ENCODE measurements around the gene BBS1. TPM values are rescaled to one million over a fixed set of nuclear protein-coding genes. Genes with fewer than 3 reads are reported as not detected.
"Not testable (repeated sequence)": the region's sequence is repeated elsewhere in the genome, so short reads cannot be mapped to it uniquely, and the experiment has no call there.

The BBS1 gene
- total RNA-seq, 2 experiments from 2014 or later, result 16.8 to 16.9 TPM

- POLR2A ChIA-PET, result interaction anchor here (1.6 kb wide), 1 partner anchor 97 kb away, joined by 10 read pairs; the partner anchor contains the start of gene RBM4B
These were observed 70.4 kb downstream of the BBS1 start for GRCh38 chr11:66580803-66581202.

GRCh38 chr11:66581261-66581660, 70.8 kb downstream of the BBS1 start:
- DNase-seq, result no peak
- CTCF ChIA-PET, result interaction anchor here (0.9 to 1.8 kb wide), 7 partner anchors 9 to 101 kb away, joined by 3 to 16 read pairs (median 5); partner anchors contain the start of genes ACTN3, CCDC87, CCS and RBM4B
- peaks cover 5% of the 10 kb centered on the region for H3K9me3 Mint-ChIP-seq
- H3K27ac Mint-ChIP-seq, result no peak overlapping the region
- H3K36me3 Mint-ChIP-seq (ENCODE audit: low read depth), result peaks cover 2% of the 10 kb centered on the region
- peaks cover 5% of the 10 kb centered on the region for H3K4me1 Mint-ChIP-seq
- H3K4me3 Mint-ChIP-seq, result no peak overlapping the region
- H3K27me3 Mint-ChIP-seq, result peaks cover 6% of the 10 kb centered on the region
- POLR2A ChIA-PET, result interaction anchor here (1.6 kb wide), 1 partner anchor 96 kb away, joined by 10 read pairs; the partner anchor contains the start of gene RBM4B

More at GRCh38 chr11:66580803-66581202, 70.4 kb downstream of the BBS1 start:
- no peak overlapping the region for H3K27ac Mint-ChIP-seq
- H3K36me3 Mint-ChIP-seq (ENCODE audit: low read depth), result peaks cover 2% of the 10 kb centered on the region
- H3K4me3 Mint-ChIP-seq, result no peak overlapping the region
- CTCF ChIA-PET, result interaction anchor here (0.9 to 1.8 kb wide), 7 partner anchors 10 to 102 kb away, joined by 3 to 16 read pairs (median 5); partner anchors contain the start of genes ACTN3, CCDC87, CCS and RBM4B
- DNase-seq, result no peak
- peaks cover 5% of the 10 kb centered on the region for H3K9me3 Mint-ChIP-seq
- H3K4me1 Mint-ChIP-seq, result peaks cover 5% of the 10 kb centered on the region
- H3K27me3 Mint-ChIP-seq, result peaks cover 7% of the 10 kb centered on the region

DNA sequence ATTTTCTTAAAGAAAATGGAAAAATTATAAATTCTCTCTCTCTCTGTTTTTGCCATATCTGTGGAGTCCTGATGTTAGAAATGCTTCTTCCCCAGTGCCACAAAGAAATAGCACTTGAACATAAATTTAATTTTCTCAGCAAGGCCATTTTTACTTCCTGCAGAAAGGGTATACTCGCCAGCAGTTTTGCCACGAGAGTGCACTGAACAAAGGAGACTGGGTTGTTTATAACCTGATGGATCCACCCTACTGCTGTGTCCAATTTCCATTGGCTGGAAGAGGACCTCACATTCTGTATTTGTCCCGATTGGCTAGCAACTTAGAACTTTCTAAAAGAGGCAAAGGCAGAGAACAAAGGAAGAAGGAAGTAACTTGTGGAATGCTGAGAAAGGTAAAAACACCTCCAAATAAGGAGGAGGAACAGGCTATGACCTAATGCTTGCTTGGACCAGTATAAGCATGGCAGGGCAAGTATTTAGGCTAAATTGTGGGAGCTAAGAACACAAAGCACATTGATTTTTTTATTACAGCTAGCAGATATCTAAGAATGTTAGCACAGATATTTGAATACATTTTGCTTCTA, 72.2 kb downstream of the BBS1 start:
- POLR2A ChIA-PET; DNase-seq; H3K4me1 Mint-ChIP-seq; H3K27ac Mint-ChIP-seq; H3K36me3 Mint-ChIP-seq (ENCODE audit: low read depth); H3K4me3 Mint-ChIP-seq; H3K9me3 Mint-ChIP-seq; H3K27me3 Mint-ChIP-seq; CTCF ChIA-PET: not testable (repeated sequence)

Other genes starting within 250 kb of the BBS1 start
- 100 to 1,000 TPM; 146 to 150 TPM for gene RAB1B, start 242.0 kb upstream of the BBS1 start, total RNA-seq
- 1 to 10 TPM; 1.9 to 2.1 TPM for gene CNIH2, start 232.5 kb upstream of the BBS1 start, total RNA-seq
- gene YIF1A, start 221.5 kb upstream of the BBS1 start, total RNA-seq, result 10 to 100 TPM; 49.5 to 52.5 TPM
- gene TMEM151A, start 218.7 kb upstream of the BBS1 start, total RNA-seq, result not detected
- gene CD248, start 193.6 kb upstream of the BBS1 start, total RNA-seq, result not detected
- under 1 TPM; 0.43 to 0.73 TPM for gene RIN1, start 174.2 kb upstream of the BBS1 start, total RNA-seq
- 10 to 100 TPM; 39.7 to 40.4 TPM for gene BRMS1, start 165.5 kb upstream of the BBS1 start, total RNA-seq
- 1 to 10 TPM; 8.4 to 8.7 TPM for gene B4GAT1, start 163.0 kb upstream of the BBS1 start, total RNA-seq
- gene SLC29A2, start 138.9 kb upstream of the BBS1 start, total RNA-seq, result 1 to 10 TPM; 8.4 to 9.0 TPM
- under 1 TPM in 1 of 2 experiments, not detected in 1; 0.20 TPM for gene NPAS4, start 89.6 kb upstream of the BBS1 start, total RNA-seq
- gene MRPL11, start 71.8 kb upstream of the BBS1 start, total RNA-seq, result 10 to 100 TPM; 44.2 to 55.3 TPM
- gene PELI3, start 43.7 kb upstream of the BBS1 start, total RNA-seq, result 1 to 10 TPM; 6.8 to 7.5 TPM
- 10 to 100 TPM; 59.3 to 60.6 TPM for gene DPP3, start 30.2 kb upstream of the BBS1 start, total RNA-seq
- 10 to 100 TPM; 25.9 to 26.0 TPM for gene ZDHHC24, start 35.4 kb downstream of the BBS1 start, total RNA-seq
- gene ACTN3, start 36.3 kb downstream of the BBS1 start, total RNA-seq, result under 1 TPM; 0.30 to 0.35 TPM
- gene CTSF, start 58.0 kb downstream of the BBS1 start, total RNA-seq, result 1 to 10 TPM; 3.7 to 4.3 TPM
- not detected for gene CCDC87, start 82.4 kb downstream of the BBS1 start, total RNA-seq
- gene CCS, start 82.5 kb downstream of the BBS1 start, total RNA-seq, result 10 to 100 TPM; 32.8 to 33.2 TPM
- 100 to 1,000 TPM; 116 to 120 TPM for gene RBM14, start 106.0 kb downstream of the BBS1 start, total RNA-seq
- gene RBM4, start 128.1 kb downstream of the BBS1 start, total RNA-seq, result 100 to 1,000 TPM; 109 to 110 TPM
- gene RBM4B, start 167.3 kb downstream of the BBS1 start, total RNA-seq, result 10 to 100 TPM; 19.6 to 20.1 TPM
- under 1 TPM; 0.18 to 0.25 TPM for gene SPTBN2, start 218.6 kb downstream of the BBS1 start, total RNA-seq

All from activated CD4-positive, alpha-beta memory T cell treated with anti-CD3 and anti-CD28 coated beads, Interleukin-2, amount 10 ng/mL, durations not matched to agents 7 days and 5 days (primary cell).